GM20431 (cell line): ENCODE measurements around the gene ALDH3A2.
"Not testable (repeated sequence)": the region's sequence is repeated elsewhere in the genome, so short reads cannot be mapped to it uniquely, and the experiment has no call there.

Experiments
- in situ Hi-C: fragments of 300-500 bp; cut with MseI, MboI; formaldehyde crosslinking; loops from one replicate; pipeline ENCODE4 v1.15.0; 2020; ENCODE audit warnings: low sequenced_read_pairs; ENCODE audit not compliant: unreplicated experiment

Gene ALDH3A2

DNA sequence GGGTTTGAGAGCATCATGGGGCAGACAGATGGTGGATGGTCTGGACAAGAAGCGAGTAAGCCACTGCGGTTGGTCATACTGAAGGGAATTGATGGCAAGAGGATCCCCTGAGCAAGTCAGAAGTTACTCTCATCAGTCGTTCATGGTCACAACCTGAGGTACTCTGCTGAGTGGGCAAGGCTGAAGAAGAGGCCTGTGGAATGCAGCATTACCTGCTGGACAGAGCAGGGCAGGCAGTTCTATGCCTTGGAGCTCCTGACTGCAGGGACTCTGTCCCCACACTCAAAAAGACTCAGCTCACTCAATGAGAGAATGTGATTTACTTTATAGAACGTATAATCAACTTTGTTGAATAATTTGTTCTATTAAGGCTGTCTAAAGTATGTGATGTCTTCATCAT is 28.3 kb downstream of the ALDH3A2 start:
- in situ Hi-C loops: no loop called here

DNA sequence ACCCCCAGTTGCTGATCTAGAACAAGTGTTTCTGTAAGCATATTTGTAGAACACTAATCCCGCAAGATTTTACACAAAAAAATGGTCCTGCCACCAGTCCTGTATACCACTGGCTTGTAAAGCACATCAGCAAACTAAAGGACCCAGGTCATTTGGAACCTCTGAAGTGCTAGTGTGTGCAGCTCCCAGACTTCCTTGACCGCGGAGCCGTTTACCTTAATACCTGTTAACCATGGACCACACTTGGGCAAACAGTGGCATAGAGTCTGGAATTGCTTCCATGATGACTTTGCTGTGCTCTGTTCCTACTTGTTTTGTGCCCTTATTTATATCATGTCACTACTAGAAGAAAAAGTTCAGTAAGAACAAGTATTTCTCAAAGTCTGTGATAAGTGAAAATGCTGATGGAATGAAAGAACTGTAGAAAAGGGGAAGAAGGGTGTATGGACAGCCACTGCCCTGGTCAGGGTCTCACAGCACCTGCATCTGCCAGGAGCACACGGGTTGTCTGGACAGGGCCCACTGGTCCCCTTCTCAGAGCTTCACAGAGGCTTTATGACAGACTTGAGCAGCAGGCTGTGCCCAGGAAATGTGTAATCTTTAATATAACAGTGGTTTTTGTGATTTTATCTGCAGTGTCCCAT is 29.3 kb downstream of the ALDH3A2 start:
- in situ Hi-C loops: no loop called here

DNA sequence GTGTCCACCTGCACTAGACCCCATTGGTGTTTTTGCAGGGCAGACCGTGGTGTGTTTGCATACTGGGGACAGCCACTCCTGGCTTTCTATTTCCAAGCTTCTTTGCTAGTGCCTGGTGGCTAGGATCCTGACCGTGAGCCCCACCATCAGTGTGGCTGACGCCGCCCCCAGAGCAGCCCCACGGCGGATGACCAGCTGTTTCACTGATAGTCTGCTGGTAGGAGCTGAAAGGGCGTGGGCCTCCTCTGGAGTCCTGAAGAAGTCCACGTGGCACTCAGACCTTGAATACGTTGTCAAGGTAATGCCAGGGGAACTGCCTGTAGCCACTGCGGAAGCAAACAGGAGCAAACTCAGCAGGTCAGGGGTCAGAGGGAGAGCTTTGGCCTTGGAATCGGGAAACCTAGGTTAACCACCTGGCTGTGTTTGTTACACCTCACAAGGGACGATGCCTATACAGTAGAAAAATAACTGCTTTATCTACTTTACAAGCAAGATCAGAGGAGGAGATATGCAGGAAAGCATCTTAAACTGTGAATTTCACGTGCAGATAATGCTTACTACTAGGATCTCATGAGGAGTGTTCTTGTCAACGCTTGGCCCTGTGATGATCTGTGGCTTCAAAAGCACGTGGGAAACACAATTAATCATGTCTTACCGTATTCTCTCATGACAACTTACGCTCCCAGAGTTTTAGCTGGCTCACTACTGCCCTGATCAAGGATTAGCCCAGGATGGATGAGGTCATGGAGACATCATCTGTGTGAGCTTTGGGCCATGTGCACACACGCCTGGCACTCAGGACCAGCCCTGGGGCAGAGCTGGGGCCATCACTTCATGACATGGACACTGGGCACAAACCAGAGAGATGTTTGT is 30.3 kb downstream of the ALDH3A2 start:
- in situ Hi-C loops: no loop called here

DNA sequence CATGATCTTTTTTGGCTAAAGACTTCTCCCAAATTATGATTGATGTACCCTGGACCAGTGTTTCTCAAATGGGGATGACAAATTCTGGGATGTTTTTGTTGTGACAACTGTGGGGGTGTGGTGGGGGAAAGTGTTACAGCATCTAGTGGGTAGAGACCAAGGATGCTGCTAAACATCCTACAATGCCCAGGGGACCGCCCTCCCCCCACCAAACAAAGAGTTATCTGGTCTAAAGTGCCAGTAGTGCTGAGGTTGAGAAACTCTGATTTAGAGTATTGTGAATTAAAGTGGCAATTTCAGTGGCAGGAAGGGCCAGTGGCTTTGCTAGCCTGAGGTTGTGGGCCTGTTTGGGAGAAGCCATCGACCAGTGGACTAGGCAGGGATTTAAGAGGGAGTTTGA is 34.6 kb downstream of the ALDH3A2 start:
- in situ Hi-C loops: no loop called here

DNA sequence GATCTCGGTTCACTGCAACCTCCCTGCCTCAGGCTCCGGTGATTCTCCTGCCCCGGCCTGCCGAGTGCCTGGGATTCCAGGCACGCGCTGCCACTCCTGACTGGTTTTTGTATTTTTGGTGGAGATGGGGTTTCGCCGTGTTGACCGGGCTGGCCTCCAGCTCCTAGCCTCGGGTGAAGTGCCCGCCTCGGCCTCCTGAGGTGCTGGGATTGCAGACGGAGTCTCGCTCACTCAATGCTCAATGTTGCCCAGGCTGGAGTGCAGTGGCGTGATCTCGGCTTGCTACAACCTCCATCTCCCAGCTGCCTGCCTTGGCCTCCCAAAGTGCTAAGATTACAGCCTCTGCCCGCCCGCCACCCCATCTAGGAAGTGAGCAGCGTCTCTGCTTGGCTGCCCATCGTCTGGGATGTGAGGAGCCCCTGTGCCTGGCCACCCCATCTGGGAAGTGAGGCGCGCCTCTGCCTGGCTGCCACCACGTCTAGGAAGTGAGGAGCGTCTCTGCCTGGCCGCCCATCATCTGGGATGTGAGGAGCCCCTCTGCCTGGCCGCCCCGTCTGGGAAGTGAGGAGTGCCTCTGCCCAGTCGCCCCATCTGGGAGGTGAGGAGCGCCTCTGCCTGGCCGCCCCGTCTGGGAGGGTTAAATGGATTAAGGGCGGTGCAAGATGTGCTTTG is 36.5 kb downstream of the ALDH3A2 start:
- in situ Hi-C loops: not testable (repeated sequence)

DNA sequence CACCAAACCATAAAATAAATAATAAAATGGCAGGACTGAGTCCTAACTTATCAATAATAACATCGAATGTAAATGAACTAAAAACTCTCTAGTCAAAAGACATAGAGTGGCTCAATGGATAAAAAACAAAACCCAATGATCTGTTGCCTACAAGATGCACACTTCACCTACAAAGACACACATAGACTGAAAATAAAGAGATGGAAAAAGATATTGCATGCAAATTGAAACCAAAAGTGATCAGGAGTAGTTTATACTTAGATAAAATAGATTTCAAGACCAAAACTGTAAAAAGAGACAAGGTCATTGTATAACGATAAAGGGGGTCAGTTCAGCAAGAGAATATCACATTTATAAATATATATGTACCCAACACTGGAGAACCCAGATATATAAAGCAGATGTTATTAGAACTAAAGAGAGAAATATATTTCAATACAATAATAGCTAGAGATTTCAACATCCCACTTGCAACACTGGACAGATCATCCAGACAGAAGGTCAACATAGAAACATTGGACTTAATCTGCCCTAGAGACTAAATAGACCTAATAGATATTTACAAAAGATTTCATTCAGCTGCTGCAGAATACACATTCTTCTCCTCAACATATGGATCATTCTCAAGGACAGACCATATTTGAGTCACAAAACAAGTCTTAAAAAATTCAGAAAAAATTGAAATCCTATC is 38.0 kb downstream of the ALDH3A2 start:
- in situ Hi-C loops: no loop called here

DNA sequence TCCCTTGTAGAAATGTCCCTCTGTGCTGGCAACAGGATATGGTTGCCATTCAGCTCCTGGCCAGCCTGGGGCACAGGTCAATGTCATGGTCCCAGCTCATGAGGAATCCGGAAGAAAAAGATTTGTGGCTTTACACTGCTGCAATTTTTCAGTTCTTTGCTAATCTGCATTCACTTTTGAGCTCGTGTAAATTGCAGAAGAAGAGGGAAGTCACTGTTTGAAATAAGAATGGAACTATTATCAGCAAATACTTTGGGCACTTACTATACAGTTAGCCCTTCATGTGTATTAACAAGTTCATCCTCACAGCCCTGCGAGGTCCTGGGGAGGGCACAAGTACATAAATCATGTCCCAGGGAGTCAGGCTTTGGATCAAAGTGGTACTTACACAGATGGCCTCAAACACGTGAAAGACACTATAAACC is 53.7 kb downstream of the ALDH3A2 start:
- in situ Hi-C loops: no loop called here

DNA sequence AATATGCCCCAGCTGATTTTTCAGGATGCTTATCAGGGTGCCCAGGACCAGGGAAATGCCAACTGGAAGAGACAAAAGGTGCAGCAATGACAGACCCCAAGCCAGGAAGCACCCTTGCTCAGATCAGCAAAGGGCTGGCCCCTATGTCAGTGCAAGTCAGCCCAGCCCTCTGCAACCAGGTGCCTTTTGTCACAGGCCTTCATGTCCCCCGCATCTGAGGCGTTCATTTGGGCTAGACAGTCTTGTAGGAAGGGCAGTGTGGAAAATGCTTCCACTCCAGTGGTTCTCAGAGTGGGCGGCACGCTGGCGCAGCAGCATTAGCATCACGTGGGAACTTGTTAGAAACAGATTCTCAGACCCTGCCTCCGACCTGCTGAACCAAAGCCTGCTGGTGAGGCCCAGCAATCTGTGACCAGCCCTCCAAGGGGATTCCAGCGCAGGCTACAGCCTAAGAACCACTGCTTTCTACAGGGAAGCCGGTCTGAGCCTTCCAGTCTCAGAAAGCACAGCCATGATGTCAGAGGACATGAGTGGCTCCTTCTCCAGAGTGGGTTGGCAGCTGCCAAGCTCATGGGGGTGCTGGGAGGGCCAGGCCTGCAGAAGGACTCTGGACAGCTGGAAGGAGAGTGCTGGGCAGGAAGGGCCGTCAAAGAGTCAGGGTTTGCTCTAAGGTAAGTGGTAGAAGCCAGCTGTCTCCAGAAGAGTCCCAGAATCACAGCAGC is 54.7 kb downstream of the ALDH3A2 start:
- in situ Hi-C loops: no loop called here

DNA sequence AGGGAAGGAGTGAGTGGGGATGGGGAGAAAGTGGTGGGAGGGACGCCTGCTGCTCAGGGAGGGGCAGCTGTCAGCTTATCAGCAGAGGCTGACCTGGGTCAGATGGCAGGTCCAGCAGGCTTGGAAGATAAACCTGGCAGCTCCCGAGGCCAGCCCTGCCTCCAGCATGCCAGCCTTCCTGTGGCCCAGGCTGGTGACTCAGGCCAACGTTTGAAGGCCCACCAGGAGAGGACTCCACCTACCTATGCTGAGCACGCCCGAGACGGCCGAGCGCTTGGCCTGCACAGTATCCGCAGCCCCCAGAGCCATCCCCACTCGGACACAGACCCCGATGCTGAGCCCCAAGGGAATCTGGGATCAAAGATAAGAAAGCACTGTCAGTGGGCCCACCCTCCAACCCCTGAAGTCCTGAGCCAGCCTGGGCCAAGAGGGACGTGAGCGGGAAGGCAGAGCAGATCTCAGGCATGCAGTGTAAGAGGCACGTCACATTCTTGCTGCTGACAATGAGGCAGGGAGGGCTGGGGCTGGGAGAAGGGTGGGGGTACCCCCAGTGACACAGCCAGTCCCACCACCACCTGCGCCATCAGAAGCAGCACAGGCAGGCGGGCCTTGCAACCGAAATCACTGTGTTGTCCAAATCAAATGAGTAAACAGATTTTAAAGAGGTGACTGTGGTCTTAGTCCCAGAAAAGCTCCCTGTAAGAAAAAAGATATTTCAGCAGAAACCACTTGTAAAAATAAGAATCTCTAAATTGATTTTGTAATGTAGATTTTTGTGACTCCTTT is 55.5 kb downstream of the ALDH3A2 start:
- in situ Hi-C loops: no loop called here

DNA sequence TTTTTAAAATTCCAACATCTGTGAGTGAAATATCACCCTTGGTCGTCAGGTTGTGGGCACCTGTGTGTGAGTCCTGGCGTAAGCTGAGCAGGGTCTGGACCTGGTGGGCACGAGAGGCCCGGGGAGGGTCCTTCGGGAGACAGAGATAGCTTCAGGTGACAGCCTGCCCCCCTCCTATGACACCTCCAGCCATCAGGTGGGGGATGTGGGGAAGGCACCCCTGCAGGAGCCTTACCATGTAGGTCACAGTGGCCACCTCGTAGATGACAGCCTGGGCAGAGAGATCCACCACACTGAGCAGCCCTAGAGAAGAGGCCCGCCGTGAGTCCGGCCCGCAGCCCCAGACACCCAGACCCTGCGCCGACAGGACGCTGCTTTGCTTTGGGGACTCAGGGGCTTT is 56.6 kb downstream of the ALDH3A2 start:
- in situ Hi-C loops: no loop called here

- in situ Hi-C loops: no loop called here
These were observed 57.5 kb downstream of the ALDH3A2 start for GRCh38 chr17:19705771-19706770.

DNA sequence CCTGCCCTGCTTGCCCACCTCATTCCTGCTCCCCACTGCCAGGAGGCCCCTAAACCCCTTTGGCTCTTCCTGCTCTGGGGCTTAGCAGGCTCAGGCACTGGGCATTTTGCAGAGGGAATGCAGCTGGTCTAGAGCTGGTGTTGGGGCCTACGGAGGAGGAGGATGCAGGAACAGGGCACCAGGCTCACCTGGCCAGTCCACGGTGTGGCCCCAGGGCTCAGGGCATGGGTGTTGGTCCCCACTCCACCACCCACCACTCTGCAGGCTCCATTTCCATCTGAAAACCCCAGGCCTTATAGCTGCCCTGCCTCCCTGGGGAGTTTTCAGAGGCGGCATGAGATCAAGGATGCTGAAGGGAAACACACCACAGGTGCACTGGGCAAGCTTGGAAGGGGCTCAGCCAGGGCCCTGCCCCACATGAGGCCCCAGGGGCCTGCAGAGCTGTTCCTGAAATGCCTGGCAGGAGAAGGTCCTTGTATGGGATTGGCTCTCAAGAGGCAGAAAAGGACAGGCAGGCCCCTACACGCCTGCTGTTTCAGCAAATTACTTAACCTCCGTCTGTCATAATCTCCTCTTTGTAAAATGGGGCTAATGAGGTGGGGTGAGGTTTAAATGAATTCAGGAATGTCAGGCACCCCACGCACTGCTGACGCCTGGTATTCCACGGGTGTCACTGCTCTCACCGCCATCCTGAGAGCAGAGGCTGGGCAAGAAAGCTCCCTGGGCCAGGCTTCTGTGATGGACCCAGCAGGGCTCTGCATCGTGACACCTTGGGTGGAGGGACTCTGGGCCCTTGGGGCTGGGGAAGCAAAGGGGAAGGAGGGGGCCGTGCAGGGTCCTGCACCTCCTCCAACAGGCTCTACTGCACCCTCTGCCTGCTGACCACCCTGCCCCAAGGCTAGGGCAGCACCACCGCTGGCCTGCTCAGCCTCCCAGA is 58.5 kb downstream of the ALDH3A2 start:
- in situ Hi-C loops: no loop called here

GRCh38 chr17:19707728-19708221 is 59.2 kb downstream of the ALDH3A2 start:
- in situ Hi-C loops: no loop called here

GRCh38 chr17:19708431-19709175 is 60.1 kb downstream of the ALDH3A2 start:
- in situ Hi-C loops: no loop called here

GRCh38 chr17:19709841-19710240 is 61.3 kb downstream of the ALDH3A2 start:
- in situ Hi-C loops: no loop called here

- in situ Hi-C loops: no loop called here
These were observed 64.0 kb downstream of the ALDH3A2 start for GRCh38 chr17:19712436-19713004.
